CD14-positive monocyte (primary cell): ENCODE measurements around the gene MYO1G. TPM values are rescaled to one million over a fixed set of nuclear protein-coding genes. Genes with fewer than 3 reads are reported as not detected.

Experiments
- DNase-seq, 3 donors: peaks; one replicate each; pipeline ENCODE4 v3.0.0-alpha.2; 2011 to 2022
- H2AFZ ChIP-seq: 2 replicates; pipeline ENCODE4 v1.6.0; 2012; ENCODE audit warnings: mild to moderate bottlenecking, low read depth, low read length, inconsistent platforms; ENCODE audit not compliant: insufficient read depth, poor library complexity, severe bottlenecking
- H3K27ac ChIP-seq, 2 donors: 1 replicate in 1 of 2; 2 replicates in 1 of 2; pipeline ENCODE4 v1.5.1; 2012 to 2013; ENCODE audit warnings: low read length in 2 of 2, control low read depth in 1 of 2, inconsistent platforms in 1 of 2, low read depth in 1 of 2, mild to moderate bottlenecking in 1 of 2
- H3K27me3 ChIP-seq, 2 donors: one replicate each; pipeline versions ENCODE4 v1.6.0 to v1.6.1; 2011 to 2013; ENCODE audit warnings: low read length in 2 of 2; ENCODE audit not compliant: control insufficient read depth in 2 of 2, insufficient read depth in 2 of 2
- H3K36me3 ChIP-seq, 2 donors: replicated peaks in 1 of 2; 1 replicate in 1 of 2; 2 replicates in 1 of 2; pipeline versions ENCODE4 v1.5.1 to v1.6.1; 2012 to 2013; ENCODE audit warnings: low read length in 2 of 2, control low read depth in 1 of 2, inconsistent platforms in 1 of 2, mild to moderate bottlenecking in 1 of 2; ENCODE audit not compliant: insufficient read depth in 2 of 2, control insufficient read depth in 1 of 2
- H3K4me1 ChIP-seq, 2 donors: 1 replicate in 1 of 2; 2 replicates in 1 of 2; pipeline versions ENCODE4 v1.5.1 to v1.6.1; 2012 to 2013; ENCODE audit warnings: low read length in 2 of 2, control low read depth in 1 of 2, inconsistent platforms in 1 of 2, mild to moderate bottlenecking in 1 of 2, moderate library complexity in 1 of 2; ENCODE audit not compliant: insufficient read depth in 2 of 2, control insufficient read depth in 1 of 2
- H3K4me2 ChIP-seq: replicated peaks from 2 replicates; pipeline ENCODE3; 2012; ENCODE audit warnings: low read length, moderate library complexity, mild to moderate bottlenecking; ENCODE audit not compliant: poor library complexity, severe bottlenecking; ENCODE audit errors: extremely low read depth
- H3K4me3 ChIP-seq, 3 experiments: fragments of 200-600 bp in 1 of 3; sonication (generic) in 1 of 3; replicated peaks in 1 of 3; 1 replicate in 2 of 3; 2 replicates in 1 of 3; pipeline ENCODE4 v1.5.1; 2011 to 2013; ENCODE audit warnings: low read length in 3 of 3, mild to moderate bottlenecking in 3 of 3, control low read depth in 2 of 3, low read depth in 2 of 3, inconsistent platforms in 1 of 3, moderate library complexity in 1 of 3
- H3K79me2 ChIP-seq: 2 replicates; pipeline ENCODE4 v1.6.0; 2012; ENCODE audit warnings: mild to moderate bottlenecking, control low read depth, inconsistent platforms, low read length, moderate library complexity; ENCODE audit not compliant: insufficient read depth
- H3K9ac ChIP-seq: 2 replicates; pipeline ENCODE4 v1.6.0; 2017; ENCODE audit warnings: low read length, mild to moderate bottlenecking; ENCODE audit not compliant: insufficient read depth, poor library complexity, severe bottlenecking
- H3K9me3 ChIP-seq, 2 donors: replicated peaks in 1 of 2; 1 replicate in 1 of 2; 2 replicates in 1 of 2; pipeline versions ENCODE4 v1.5.1 to v1.6.1; 2012 to 2013; ENCODE audit warnings: low read length in 2 of 2, control low read depth in 1 of 2; ENCODE audit not compliant: control insufficient read depth in 1 of 2, insufficient read depth in 1 of 2
- H4K20me1 ChIP-seq: 2 replicates; pipeline ENCODE4 v1.6.0; 2012; ENCODE audit warnings: mild to moderate bottlenecking, low read length, control low read depth, moderate library complexity; ENCODE audit not compliant: insufficient read depth
- H3K27ac Mint-ChIP-seq, 7 donors: one replicate each; pipeline ENCODE4 v1.8.0; 2020; ENCODE audit warnings: mild to moderate bottlenecking in 7 of 7, mixed read lengths in 7 of 7, moderate library complexity in 6 of 7, inconsistent platforms in 2 of 7
- H3K27me3 Mint-ChIP-seq, 3 donors: one replicate each; pipeline ENCODE4 v1.8.0; 2021 to 2022; ENCODE audit warnings: low read depth in 3 of 3, mild to moderate bottlenecking in 3 of 3, mixed read lengths in 3 of 3, moderate library complexity in 3 of 3, inconsistent platforms in 1 of 3
- H3K36me3 Mint-ChIP-seq, 2 donors: one replicate each; pipeline ENCODE4 v1.8.0; 2020; ENCODE audit warnings: mixed read lengths in 2 of 2, inconsistent platforms in 1 of 2, mild to moderate bottlenecking in 1 of 2
- H3K4me1 Mint-ChIP-seq: one replicate; pipeline ENCODE4 v1.8.0; 2020; ENCODE audit warnings: mild to moderate bottlenecking, mixed read lengths
- H3K4me3 Mint-ChIP-seq, 2 donors: one replicate each; pipeline ENCODE4 v1.8.0; 2020; ENCODE audit warnings: mild to moderate bottlenecking in 2 of 2, mixed read lengths in 2 of 2, moderate library complexity in 1 of 2
- H3K9me3 Mint-ChIP-seq, 7 donors: one replicate each; pipeline ENCODE4 v1.8.0; 2020 to 2022; ENCODE audit warnings: mixed read lengths in 7 of 7, mild to moderate bottlenecking in 6 of 7, moderate library complexity in 6 of 7, inconsistent platforms in 2 of 7
- CTCF ChIP-seq: fragments of 200-600 bp; IDR thresholded peaks from one replicate; pipeline ENCODE4 v1.8.0; 2022; ENCODE audit warnings: antibody characterized with exemption, mild to moderate bottlenecking
- WGBS: methylation state at CpG from one replicate; pipeline ENCODE4 v1.1.5; 2013; ENCODE audit warnings: missing lambda C conversion rate; ENCODE audit not compliant: insufficient coverage; 5-methylcytosine and 5-hydroxymethylcytosine counted together
- intact Hi-C, 2 donors: fragments of 100-400 bp; cut with micrococcal nuclease; formaldehyde crosslinking; loops; one replicate each; pipeline versions ENCODE4 v1.15.0 to v1.15.1; 2023
- polyA plus RNA-seq, 3 donors: library from polyadenylated mRNA; depleted of rRNA in 1 of 3; unstranded in 2 of 3; stranded (reverse) in 1 of 3; fragments of 300-500 nt in 2 of 3; fragments of >200 nt in 1 of 3; fragmentation: Illumina TruSeq in 2 of 3; gene quantifications; 1 replicate in 2 of 3; 2 replicates in 1 of 3; pipeline ENCODE4 v1.2.3, GENCODE V29; 2012 to 2021

MYO1G gene
- polyA plus RNA-seq, 3 donors, result 119 to 314 (median 135) TPM

DNA sequence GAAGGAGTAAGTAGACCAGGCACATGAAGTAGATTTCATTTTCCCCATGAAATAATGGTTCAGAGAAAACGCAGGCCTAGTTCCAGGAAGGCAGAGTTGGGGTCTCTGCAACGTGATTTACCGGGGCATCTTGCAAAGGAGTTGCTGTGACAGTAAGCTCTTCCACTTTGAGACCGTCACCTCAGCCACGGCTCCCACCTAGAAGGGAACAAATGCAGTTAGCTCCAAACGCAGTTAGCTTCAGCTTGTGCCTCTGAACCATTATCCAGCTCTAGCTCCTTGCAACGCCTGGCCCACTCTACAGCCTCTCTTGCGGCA lies 7.0 kb upstream of the MYO1G start:
- Histone ChIP-seq H3K36me3 (peaks cover 24 to 41% of the 10 kb centered on the region in 2 donors), H4K20me1 (peaks cover 25% of the 10 kb centered on the region), H3K9ac (peak overlapping the region; percentile 82), H3K4me1 (peaks cover 40 to 48% of the 10 kb centered on the region in 2 donors), H3K4me3 (peak overlapping the region; percentile 72 to 88 (median 81)), H3K9me3 (no peaks in the 10 kb centered on the region), H3K27ac (peak overlapping the region; percentile 78 to 92), H3K79me2 (peaks cover 42% of the 10 kb centered on the region), H3K4me2 (peak overlapping the region; percentile 80), H3K27me3 (no peaks in the 10 kb centered on the region), H2AFZ (no peak overlapping the region)
- Mint-ChIP-seq H3K9me3 (no peaks in the 10 kb centered on the region), H3K27ac (peak overlapping the region; percentile 97 to 100 (median 99)), H3K4me1 (peaks cover 51% of the 10 kb centered on the region), H3K4me3 (peak overlapping the region; percentile 98 to 100), H3K36me3 (peaks cover 43% of the 10 kb centered on the region in 2 donors), H3K27me3 (peaks cover 0 to 2% (median 0%) of the 10 kb centered on the region in 3 donors)
- TF ChIP-seq CTCF, result no peak
- WGBS, result 0% methylated on average over 8 of the region's 8 CpGs
- DNase-seq, result no peak
- intact Hi-C loops, result loop anchor here in 1 of 2 donors (10.0 kb wide), 1 partner anchor 101 kb away; the partner anchor contains the start of gene PURB

- intact Hi-C loops, result loop anchor here in 1 of 2 donors (10.0 kb wide), 1 partner anchor 100 kb away; the partner anchor contains the start of gene PURB
- no peaks in the 10 kb centered on the region for H3K9me3 Mint-ChIP-seq
- Histone ChIP-seq H2AFZ (no peak overlapping the region), H4K20me1 (peaks cover 25% of the 10 kb centered on the region), H3K4me3 (peak overlapping the region; percentile 72 to 88 (median 81)), H3K4me2 (peak overlapping the region; percentile 80), H3K9me3 (no peaks in the 10 kb centered on the region), H3K79me2 (peaks cover 42% of the 10 kb centered on the region), H3K27ac (peak overlapping the region in 1 of 2 donors; percentile 92), H3K36me3 (peaks cover 24 to 41% of the 10 kb centered on the region in 2 donors), H3K27me3 (no peaks in the 10 kb centered on the region), H3K4me1 (peaks cover 47 to 55% of the 10 kb centered on the region in 2 donors), H3K9ac (peak overlapping the region; percentile 82)
- peak overlapping the region; percentile 97 to 100 (median 99) for H3K27ac Mint-ChIP-seq
- H3K4me1 Mint-ChIP-seq, result peaks cover 58% of the 10 kb centered on the region
- H3K4me3 Mint-ChIP-seq, result peak overlapping the region; percentile 98 to 100
- no CpG with 5 or more reads among the region's 6 CpGs for WGBS
- peaks cover 41 to 43% of the 10 kb centered on the region in 2 donors for H3K36me3 Mint-ChIP-seq
- no peak for TF ChIP-seq CTCF
- DNase-seq, result no peak
- peaks cover 0 to 2% (median 0%) of the 10 kb centered on the region in 3 donors for H3K27me3 Mint-ChIP-seq
Observed at GRCh38 chr7:44985033-44985695, 6.3 kb upstream of the MYO1G start.
